Activated CD8-positive, alpha-beta memory T cell treated with anti-CD3 and anti-CD28 coated beads, Interleukin-2, amount 50 U/mL, for 1 hour (primary cell): ENCODE measurements around the gene CSNK2B.
"Not testable (repeated sequence)": the region's sequence is repeated elsewhere in the genome, so short reads cannot be mapped to it uniquely, and the experiment has no call there.

Experiments used
- DNase-seq: peaks from one replicate; pipeline ENCODE4 v3.0.0-alpha.2; 2020; ENCODE audit errors: extremely low read depth

Gene CSNK2B

DNA sequence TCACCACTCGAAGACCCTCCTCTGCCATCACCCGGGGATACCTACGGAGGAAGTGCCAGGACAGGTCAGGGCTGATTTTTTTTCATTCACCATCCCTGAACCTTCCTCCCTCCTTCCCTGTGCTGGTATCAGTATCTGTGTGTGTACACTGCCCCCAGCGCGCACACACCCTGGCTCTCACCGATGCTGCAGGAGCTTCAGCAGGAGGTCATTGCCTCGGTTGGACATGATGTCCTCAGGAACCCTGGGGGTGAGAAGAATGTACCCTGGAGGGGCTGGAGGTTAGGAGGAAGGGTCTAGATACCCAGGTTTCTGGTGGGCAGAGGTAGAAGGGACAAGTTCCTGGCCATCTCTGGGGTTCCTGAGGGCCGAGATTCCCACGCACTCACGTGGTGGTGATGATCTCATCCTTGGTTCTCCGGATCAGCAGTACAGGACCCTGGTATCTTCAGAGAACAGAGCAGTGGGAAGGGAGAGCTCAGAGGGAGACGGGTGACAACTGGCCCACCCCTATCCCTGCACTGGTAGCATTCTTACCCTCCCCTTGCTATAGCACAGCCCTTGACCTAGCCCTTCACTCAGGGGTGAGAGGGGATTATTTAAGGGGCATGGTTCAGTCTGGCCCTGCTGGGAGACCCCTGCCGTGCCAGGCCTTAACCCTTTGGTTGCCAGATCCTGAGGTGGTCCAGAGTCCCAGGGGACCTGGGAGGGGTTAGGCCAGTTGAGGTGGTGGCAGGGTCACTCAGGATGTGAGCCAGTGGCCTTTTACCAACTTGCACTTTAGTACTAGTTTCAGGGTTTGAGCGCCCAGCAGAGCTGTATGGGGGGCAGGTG is 22.2 kb downstream of the CSNK2B start:
- DNase-seq = no peak

DNA sequence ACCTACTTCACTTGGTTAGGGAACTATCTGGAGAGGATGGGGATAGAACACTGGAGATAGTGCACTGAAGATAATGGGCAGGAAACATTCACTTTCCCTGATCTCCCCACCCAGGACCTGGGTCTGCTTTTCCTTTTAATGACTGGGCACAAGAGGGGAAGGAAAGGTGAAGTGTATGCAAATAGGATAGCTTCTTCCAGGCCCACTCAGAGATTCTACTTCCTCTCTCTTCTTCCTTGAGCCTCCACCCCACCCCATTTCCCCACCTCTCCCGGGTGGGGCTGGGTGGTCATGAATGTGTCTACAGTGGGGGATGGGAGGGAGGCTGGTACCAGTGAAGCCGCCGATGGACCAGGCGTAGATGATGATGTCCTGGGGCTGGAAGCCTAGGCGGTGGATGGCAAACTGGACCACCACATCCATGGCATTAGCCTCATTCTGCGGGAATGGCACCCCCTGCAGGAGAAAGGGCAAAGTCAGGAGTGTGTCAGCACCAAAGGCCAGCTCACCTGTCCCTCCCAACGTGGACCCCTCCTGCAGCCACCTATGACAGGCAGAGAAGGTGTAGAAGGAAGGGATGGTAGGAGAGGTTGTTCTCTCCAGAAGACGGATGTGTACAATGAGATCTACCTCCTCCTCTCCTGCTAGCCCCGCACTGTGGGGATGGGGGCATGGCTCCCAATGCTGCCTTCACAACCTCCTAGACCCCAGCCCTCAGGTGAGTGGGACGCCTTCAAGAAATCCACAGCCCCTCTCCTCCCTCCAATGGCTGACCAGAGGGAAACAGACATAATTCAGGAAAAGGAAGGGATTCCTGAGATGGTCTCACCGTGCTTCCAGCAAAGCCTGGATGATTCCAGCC is 23.6 kb downstream of the CSNK2B start:
- no peak for DNase-seq

DNA sequence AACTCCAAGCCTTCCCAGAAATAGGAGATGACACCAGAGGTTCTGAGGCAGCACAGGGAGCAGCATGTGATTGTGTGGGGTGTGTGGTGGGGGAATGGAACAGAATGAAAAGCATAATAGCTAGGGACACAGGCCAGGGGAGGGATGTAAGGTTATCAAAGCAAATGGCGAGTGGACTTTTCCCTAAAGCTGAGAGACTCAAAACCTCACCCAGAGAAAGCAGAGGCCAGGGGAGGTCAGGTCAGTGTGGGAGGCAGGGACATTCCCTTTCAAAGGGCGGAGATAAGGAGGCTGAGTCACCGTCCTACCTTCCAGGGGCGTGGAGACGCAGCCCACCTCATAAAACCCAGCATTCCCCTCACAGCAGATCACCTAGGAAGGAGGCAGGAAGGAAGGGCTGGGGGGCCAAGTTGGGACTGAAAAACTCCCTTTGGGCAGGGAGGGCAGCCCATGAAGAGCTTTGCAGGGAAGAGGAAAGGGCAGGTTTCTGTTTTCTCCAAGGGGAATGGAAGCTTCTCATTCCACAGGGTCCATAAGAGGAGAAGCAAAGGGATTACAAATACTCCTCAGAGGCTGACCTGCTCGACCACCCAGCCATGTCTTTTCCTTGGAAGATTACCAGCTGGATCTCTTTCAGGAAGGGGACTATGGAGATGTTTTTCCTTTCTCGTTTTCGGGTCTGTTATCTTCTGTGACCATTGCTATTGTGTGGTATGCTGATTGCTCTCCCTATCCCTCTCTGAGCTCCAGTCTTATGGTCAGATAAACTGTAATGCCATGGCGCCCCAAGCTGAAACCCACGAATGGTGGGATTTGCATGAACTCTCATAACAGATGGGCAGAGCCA is 24.6 kb downstream of the CSNK2B start:
- no peak for DNase-seq

DNA sequence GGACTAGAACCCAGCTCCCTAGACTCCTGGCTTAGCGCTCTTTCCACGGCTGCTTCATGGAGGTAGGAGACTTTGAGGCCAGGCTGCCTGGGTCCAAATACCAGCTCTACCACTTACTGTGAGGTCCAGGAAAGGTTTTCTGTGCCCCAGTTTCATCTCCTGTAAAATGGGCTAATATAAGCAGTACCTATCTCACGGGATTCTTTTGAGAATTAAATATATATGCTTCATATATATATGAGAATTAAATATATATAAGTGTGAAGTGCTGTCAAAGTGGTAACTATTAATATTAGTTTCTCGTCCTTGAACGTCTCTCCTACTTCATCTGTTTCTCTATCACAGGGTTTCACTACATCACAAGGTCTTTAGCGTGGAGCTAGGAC is 25.2 kb downstream of the CSNK2B start:
- DNase-seq = no peak

DNA sequence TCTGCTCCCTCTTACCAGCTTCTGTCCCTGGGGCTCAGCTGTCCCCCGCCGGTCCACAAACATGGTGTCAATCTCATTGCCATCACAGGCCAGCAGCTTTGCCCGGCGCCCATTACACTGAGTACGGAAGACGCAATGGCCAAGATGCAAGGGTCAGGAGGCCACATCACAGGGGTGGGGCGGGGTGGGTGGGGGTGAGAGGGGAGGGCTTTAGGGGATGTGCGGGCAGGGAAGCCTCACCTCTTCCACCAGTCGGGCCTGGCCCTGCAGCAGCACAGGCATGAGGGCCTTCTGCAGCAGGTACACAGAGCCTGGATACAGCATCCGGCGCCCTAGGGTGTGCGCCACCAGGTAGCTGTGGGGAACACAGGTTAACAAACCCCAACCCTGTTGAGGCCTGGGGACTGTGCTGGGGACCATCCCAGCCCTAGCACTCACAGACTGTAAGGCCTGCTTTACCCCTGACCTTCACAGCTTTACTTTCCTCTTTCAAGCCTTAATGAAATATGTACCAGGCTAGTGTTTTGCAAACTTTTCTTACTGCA is 25.8 kb downstream of the CSNK2B start:
- no peak for DNase-seq

DNA sequence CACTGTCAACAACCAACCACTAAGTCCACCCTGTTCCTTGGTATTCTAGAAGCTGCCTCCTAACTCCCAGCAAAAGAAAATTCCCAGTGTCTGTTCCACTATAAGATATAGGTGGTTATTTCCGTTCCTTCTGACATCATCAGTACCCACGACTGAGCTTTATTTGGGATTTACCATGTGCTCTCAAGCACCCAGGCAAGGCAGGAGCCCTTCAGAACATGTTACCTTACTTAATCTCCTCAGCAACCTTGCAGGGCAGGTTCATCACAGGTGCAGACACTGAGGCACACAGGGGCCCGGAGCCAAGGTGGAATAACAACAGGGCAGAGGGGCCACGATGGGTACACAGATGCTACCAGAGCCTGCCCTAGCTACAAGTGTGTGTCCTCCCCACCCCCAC is 26.5 kb downstream of the CSNK2B start:
- no peak for DNase-seq

DNA sequence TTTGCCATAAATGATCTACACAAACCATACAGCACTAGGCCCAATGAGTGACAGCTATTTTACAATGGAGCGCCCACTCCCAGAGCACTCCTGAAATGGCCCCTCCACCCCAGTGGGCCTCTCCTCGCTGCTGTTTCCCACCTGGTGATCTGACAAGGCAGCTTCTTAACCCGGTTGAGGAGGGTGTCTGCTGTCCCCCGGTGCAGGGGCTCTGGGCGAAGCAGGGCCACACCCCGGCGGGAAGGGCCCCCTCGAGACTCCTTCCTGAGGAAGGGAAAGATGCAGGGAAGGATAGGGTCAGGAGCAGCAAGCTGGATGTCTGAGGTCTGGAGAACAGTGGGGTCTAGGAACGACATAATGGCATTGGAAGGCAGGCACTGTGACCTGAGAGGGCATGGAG is 27.0 kb downstream of the CSNK2B start:
- DNase-seq = no peak

DNA sequence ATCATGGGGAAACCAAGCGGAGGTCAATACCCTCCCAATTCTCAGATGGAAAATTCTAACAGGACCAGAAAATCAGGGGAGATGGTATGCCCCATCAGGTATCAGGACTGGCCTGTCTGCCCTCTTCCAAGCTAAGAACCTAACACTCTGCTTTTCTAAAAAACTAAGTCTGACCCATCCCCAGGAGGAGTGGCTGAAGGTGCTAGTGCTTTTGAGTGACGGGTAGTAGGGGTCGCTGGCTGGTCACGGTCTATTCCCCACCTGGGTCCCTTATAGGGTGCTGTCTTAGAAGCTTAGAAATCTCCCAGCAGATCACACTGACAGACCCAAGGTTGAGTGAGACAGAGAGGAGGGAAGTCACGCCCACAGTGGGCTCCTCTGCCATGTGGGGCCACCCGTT is 27.7 kb downstream of the CSNK2B start:
- DNase-seq = no peak

DNA sequence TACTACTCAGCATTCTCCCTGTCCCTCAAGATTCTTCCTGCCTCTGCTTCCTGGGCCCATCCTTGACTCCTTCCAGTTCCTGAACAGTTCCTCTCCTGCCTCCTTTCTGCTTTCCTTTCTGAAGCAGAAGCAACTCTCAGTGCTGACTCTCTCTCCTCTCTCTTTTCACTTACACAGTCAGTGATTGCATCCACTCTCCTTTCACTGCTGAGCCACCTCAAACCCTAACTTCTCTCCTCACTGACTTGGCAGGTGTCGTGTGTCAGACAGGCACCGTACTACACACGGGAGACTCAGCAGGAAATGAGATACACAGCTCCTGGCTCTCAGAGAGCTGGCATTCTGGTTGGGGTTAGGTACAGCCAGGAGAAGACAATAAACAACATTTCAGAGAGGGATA is 31.7 kb downstream of the CSNK2B start:
- DNase-seq = no peak

DNA sequence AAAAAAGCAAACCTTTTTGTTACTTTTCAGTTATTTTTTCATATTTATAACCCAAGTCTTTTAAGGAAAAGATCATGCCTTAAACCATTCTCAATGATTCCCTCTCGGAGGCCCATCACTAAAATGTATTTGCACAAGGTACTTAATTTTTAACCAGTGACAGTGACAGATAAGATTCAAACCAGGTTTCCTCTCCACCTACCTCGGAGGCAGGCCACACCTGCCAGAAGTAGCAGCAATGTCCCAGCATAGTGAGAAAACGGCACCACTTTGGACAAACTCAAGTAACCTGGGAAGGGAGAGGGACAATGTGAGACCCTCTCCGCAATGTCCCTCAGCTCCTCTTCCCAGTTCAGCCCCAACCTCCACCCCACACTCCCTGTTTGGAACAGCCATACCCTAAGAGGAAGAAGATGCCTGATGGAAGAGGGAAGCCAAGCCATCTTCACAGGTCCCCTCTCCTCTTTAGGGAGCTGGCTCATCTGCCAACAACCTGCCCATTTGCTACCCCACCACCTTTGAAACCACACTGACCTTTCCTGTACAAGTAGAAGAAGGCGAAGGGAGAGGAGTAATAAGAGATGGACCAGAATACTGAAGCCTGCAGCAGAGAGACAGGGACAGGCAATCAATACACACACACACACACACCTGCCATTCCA is 35.0 kb downstream of the CSNK2B start:
- no peak for DNase-seq

DNA sequence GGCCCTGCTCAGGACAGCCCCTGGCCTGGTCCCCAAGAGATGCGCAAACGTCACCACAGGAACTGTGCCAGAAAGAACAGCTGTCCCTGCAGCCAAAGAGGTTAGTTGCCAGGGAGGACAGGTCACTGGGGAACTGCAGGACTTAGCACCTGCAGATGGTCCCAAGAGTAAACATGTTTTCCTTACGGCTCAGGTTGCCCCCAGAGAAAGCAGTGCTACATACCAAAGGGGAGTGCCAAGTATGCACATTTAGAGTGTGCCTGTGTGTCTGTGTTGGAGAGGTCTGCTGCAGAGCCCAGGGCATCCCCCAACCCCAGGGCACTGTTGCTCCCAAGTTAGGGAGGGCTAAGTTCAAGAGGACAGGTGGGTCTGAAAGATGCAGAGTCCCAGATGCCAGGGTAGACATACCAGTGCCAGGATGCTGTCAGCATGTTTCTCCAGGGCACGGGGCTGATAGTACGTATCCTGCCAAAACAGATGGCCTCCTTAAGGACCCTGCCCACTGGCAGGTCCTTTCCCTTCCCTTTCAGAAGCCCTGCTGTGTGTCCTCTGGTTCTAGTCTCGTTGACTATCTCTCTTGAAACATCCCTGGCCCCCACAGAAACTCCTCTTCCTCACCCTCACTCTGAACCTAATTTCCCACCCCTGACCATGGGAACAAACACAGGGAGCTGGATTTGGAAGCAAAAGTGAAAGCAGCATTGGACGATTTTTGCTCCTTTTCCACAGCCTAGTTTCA is 36.0 kb downstream of the CSNK2B start:
- no peak for DNase-seq

DNA sequence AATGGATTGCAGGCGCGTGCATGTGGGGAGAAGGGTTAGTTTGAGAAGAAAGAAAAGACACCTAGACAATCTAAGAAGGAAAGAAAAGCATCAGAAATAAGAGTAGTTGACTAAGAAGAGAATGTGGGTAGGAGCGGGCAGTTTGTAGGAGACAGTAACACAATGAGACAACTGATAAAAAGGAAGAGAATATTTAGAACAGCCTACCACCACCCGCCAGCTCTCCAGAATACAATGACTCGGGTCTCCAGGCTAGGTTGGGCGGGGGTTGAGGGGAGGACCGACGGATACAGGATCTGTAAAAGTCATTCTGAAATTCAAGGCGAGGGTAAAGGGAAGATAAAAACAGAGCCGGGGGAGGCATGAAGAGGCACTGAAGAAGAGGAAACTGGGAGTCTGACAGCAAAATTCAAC is 36.5 kb downstream of the CSNK2B start:
- DNase-seq = no peak

DNA sequence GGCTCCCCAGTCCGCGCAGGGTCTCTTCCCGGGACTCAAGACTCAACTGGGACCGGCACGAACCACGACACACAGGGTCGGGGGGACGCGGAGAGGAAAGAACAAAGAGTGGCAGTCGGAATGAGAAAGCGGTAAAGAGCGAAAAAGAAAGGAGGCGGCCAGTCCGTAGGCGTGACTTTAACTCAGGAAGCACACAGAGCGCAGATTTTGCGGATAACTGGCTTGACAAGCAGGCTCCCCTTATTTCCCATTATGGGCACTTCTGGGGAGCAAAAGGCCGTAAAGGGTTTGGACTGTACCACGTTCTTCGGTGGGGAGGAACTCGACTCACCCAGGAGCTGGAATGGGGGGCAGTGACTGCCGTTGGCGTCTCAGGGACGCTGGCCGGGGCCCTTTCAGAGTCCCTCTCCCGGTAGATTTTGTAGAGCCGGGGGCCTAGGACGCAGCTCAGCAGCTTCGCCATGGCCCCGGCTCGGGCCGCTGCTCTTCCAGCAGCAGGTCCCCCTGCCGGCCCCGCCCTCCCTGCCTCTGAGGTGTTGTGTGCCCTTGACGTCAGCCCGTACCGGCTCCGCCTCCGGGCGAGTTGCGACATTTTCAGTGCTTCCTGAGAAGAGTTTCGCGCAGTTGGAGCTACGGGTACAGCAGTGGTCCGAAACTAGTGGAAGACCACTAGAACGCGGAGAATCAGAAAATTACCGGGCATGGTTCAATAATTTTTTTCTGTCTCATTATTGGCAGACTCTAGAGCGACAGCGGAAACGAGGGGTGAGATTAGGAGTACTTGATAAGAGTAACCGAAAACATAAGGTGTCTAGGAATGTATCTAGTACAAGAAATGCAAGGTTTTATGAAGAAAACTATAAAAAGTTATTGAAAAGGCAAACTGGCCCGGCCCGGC is 37.2 kb downstream of the CSNK2B start, which contains the start of gene ABHD16A:
TSS of gene ABHD16A (minus strand) at position 506 of the 898 bp plus-strand sequence. CDS start at position 463, 43 bp downstream.
- peak; percentile 95 for DNase-seq

DNA sequence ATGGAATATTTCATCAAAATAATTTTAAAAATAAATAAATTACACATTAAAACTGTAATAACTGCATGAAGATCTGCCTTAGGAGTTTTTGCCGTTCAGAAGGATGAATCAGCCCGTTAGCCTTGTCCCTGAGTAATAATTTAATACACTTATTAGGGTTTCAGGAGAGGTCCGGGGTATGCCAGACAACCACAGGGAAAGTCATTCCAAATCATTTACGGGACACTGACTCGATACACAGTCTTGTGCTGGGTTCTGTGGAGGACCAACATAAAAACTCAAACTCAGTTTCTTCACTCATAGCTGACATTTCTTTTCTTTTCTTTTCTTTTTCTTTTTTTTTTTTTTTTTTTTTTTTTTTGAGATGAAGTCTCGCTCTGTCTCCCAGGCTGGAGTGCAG is 40.1 kb downstream of the CSNK2B start:
- no peak for DNase-seq

DNA sequence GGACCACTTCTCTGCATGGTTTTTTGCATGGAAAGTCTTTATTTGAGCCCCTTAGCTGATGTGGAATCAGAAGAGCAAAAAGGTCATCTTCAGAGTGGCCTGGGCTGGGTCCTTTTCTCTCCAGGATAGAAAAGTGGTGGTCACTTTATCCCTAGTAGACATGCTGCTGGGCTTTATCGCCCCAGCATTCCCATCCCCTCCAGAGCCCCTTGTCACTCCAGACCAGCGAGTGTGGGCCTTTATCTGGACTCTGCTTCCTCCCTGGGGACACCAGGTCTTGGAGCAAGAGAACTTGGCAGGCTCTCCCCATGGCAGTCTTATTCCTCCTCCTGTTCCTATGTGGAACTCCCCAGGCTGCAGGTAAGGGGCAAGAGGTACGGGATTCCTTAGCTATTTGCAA is 40.7 kb downstream of the CSNK2B start, which contains the start of gene LY6G6F:
TSS of gene LY6G6F (plus strand) at position 268 of the 400 bp plus-strand sequence. CDS start at position 309, 41 bp downstream.
- DNase-seq = no peak

DNA sequence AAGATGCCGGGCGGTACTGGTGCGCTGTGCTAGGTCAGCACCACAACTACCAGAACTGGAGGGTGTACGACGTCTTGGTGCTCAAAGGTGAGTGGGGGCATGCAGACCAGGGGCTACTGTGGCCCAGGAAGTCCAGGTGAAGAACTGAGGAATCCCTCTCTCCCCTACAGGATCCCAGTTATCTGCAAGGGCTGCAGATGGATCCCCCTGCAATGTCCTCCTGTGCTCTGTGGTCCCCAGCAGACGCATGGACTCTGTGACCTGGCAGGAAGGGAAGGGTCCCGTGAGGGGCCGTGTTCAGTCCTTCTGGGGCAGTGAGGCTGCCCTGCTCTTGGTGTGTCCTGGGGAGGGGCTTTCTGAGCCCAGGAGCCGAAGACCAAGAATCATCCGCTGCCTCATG is 41.8 kb downstream of the CSNK2B start:
- no peak for DNase-seq

DNA sequence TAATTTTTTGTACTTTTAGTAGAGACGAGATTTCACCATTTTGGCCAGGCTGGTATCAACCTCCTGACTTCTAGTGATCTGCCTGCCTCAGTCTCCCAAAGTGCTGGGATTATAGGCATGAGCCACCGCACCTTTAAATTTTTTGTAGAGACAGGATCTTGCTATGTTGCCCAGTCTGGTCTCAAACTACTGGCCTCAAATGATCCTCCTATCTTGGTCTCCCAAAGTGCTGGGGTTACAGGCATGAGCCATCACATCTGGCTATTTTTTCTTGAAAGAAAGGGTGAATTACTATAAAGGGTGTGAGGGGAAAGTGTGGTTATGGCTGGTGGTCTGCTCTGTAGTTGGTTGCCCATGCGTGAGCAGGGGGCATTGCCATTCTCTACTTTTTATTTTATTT is 42.3 kb downstream of the CSNK2B start:
- DNase-seq = no peak

DNA sequence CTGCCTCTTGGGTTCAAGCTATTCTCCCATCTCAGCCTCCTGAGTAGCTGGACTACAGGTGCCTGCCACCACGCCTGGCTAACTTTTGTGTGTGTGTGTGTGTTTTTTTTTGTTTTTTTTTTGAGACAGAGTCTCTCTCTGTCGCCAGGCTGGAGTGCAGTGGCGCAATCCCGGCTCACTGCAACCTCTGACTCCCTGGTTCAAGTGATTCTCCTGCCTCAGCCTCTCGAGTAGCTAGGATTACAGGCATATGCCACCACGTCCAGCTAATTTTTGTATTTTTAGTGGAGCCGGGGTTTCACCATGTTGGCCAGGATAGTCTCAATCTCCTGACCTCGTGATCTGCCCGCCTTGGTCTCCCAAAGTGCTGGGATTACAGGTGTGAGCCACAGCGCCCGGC is 43.3 kb downstream of the CSNK2B start:
- DNase-seq = not testable (repeated sequence)

DNA sequence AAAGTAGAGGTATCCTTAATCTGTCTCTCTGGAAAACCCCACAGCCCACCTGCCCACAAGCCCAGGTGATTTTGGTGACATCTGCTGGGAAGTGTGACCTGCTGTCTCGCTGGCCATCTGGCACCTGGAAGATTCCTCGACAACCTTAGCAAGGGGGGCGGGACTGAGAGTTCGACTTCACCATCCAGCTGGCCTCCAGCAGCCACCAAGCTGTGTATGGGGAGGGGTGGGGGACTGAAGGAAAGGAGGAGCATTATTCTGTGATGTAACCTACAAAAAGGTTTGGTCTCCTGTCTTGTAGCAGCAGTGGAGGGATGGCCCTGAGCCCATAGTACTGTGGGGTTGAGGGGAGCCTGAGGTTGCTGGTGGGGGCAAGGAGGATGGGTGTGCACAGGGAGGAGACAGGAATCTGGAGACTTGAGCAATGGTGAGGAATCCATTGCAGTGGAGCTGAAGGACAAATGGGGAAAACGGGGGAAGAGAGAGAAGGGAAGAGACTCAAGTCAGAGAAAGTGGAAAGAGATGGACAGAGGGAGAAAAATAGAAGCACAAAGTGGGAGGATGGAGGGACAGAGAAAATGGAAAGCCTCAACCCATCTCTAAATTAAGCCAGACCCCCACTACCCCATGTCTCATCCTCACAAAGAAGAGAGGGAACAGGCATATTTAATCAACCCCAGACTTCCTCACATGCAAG is 44.8 kb downstream of the CSNK2B start:
- no peak for DNase-seq
